GM21717 (cell line): ENCODE data around the gene NEDD4L.
"Not testable (repeated sequence)": the region's sequence is repeated elsewhere in the genome, so short reads cannot be mapped to it uniquely, and the experiment has no call there.

ENCODE experiments used
- ATAC-seq: cut with Tn5 transposase; IDR thresholded peaks from one replicate; pipeline ENCODE4 v1.9.1; 2021; ENCODE audit warnings: mild to moderate bottlenecking, moderate library complexity; ENCODE audit not compliant: unreplicated experiment

NEDD4L gene

DNA sequence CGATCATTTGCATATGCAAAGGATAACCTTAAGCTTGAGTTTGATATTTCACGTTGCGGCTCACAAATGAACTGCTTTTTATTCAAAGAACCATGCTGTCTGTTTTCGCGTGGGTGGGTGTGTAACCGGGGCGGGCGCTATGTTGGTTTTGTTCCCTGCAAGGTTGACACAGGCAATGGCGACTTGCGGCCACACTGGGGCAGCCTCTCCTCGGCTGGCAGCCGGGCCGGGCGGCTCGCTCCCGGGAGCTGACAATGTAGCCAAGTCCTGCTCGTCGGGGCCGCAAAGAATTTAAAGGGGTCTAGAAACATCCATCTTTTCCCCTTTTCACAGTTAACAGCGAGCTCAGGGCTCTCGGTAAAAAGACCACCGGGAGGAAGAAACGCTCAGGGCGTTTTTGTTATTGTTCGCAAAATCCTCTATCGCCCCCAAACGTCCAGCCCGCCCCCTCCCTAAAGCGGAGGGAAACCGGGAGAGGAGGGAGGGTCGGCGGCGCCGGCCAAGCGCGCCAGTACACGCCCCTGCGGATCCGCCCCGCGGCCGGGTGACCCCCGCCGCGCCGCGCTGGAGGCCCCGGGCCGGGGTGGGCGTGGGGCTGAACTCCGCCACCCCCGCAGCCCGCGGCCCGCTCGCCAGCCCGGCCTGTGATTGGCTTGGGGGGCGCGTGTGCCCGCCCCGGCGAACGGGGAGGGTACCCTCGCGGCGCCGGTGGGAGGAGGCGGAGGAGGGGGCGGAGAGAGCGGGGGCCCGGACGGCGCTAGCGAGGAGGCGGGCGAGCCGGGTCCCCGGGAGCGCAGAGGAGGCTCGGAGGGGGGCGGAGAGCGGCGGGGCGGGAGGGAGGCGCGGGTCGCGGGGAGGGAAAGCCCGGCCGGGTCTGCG lies at the start of gene NEDD4L:
Gene NEDD4L, plus strand, starts transcription at position 736 of the 879 bp plus-strand sequence. CDS start 435 bp downstream, outside the sequence.
- ATAC-seq: peak; percentile 79

GRCh38 chr18:57995331-57995730 lies 48.7 kb upstream of the NEDD4L start:
- ATAC-seq: no peak

- ATAC-seq: not testable (repeated sequence)
Observed at GRCh38 chr18:57996894-57997293, 47.1 kb upstream of the NEDD4L start.

DNA sequence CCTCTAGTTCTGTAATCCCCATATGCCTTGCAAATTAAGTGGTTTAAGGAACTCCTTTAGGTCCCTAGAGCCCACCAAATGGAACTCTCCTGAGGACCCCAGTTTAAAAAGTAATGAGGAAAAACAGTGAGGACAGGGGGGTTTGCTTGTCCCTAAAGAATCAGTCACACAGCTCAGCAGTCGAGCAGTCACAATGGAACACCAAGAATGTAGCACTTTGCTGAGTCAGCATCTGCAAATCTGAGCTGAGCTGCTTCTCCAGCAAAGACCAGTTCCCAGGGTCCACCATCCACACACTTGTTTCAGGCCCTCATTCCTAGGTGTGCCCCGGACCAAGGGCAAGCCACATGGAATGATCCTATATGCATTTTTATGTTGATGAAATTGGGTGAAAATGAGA lies 46.2 kb upstream of the NEDD4L start:
- no peak for ATAC-seq

DNA sequence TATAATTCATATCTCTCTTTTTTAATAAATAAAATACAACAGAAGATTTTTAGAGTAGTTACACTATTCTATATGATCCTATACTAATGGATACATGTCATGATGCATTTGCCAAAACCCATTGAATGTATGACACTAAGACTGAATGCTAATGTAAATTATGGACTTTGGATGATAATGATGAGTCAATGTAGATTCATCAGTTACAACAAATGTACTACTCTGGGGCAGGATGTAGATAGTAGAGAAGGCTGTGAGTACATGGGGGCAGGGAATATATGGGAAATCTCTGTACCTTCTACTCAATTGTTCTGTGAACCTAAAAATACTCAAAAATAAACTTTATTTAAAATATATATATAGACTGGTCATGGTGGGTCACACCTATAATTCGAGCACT lies 45.6 kb upstream of the NEDD4L start:
- no peak for ATAC-seq

DNA sequence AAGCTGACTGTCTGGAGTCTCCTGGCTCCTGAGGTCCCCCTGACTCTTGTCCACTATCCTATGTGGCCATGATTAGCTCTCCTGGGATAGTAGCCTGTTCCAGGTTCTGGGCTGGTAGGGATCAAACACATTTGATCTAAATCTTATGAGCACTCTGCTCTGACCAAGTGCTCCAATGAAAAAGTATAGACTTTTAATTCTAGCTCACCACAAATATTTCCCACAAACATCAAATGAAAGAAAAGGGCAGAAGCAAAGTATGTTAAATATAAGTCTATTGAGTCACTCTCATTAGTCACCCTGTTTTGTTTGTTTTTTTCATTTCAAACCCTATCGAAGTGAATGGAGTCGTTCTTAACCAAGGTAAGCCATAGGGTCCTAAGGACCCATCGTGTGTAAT lies 39.7 kb upstream of the NEDD4L start:
- no peak for ATAC-seq

GRCh38 chr18:58005011-58005410 lies 39.0 kb upstream of the NEDD4L start:
- ATAC-seq: no peak

GRCh38 chr18:58005885-58006523 lies 38.0 kb upstream of the NEDD4L start:
- no peak for ATAC-seq

DNA sequence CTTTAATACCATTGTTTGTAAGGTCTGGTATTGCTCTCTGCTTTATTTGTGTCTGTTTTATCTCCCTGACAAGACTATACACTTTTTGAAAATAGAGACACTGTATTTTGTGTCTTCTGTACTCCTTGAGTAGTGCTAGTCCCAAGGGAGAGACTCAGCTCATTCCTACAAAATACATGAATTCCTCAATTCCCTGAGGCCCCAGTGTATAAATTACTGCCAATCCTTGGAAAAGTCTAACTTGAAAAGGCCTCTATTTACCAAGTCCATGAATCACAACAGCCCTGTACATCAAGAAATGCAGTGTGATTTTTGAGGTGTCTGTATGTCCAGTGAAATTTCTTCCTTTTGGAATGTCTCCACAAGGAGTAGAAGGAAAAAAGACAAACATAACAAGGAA lies 34.9 kb upstream of the NEDD4L start:
- ATAC-seq: no peak

DNA sequence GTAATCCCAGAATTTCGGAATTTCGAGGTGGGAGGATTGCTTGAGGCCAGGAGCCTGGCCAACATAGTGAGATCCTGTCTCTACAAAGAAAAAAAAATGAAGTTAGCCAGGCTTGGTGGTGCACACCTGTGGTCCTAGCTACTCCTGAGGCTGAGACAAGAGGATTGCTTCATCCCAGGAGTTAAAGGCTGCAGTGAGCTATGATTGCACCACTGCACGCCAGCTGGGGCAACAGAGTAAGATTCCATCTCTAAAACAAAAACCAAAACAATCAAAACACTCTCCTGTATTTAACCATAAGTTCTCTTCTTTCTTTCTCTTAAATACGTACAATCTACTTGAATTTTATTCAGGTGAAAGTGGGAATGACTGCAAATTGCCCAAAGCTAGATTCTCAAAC lies 33.8 kb upstream of the NEDD4L start:
- ATAC-seq: no peak

DNA sequence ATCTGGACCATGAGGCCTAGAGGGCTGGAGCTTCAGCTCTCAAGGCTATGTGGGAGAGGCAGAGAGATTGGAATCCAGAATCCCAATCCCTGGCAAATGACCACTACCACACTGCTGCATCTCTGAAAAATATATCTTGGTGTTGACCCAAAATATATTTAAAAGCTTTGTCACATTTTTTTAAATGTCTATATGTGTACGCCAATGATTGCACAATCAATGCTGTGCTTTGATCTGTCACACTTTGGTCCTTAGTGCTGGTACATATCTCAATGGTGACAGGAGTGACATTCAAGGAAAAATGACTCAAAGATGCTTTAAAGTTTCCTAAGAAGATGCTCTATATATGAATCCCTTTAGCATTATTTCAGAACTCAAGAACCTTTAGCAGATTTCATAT lies 31.7 kb upstream of the NEDD4L start:
- ATAC-seq: no peak

- no peak for ATAC-seq
Observed at GRCh38 chr18:58013241-58014211, 30.5 kb upstream of the NEDD4L start.

- ATAC-seq: peak; percentile 100
Observed at GRCh38 chr18:58015065-58015780, 28.8 kb upstream of the NEDD4L start.

DNA sequence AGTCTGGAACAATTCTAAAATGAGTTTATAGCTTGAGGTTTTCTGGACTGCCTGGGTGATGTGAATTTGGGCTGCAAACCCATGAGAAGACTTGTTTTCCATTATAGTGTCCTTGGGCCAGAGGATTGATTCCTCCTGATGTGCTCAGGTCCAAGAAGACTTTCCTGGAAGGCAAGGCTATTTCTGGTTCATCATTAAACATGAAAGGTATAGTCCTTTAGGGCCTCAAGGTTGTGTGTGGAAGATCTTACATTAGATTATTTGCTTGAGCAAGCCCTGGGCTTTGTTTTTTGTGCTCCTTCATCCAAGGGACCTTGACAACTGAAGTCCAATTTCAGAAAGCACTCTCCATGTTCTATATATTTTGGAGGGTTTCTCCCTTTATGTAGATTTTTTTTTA lies 26.8 kb upstream of the NEDD4L start:
- ATAC-seq: no peak

GRCh38 chr18:58020567-58021107 lies 23.4 kb upstream of the NEDD4L start:
- ATAC-seq: no peak

DNA sequence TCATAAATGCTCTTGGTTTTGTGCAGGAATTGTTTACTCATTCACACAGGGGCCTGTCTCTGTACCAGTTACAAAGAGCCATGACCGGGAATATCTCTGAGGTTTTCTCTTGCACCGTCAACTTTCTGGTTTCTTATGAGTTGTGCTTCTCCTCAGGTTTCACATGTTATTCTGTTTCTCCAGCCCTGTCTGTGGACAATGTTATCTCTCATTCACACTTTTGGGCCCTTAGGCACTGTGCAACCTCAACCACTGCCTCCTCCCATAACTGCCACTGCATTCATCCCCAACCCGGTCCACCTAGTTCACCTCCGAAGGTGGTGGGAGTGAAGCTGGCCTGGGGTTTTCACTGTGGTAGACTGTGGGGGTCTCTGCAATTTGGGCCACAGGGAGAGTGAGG lies 22.5 kb upstream of the NEDD4L start:
- ATAC-seq: no peak

GRCh38 chr18:58023108-58023507 lies 20.9 kb upstream of the NEDD4L start:
- no peak for ATAC-seq

GRCh38 chr18:58024139-58024538 lies 19.9 kb upstream of the NEDD4L start:
- ATAC-seq: no peak

DNA sequence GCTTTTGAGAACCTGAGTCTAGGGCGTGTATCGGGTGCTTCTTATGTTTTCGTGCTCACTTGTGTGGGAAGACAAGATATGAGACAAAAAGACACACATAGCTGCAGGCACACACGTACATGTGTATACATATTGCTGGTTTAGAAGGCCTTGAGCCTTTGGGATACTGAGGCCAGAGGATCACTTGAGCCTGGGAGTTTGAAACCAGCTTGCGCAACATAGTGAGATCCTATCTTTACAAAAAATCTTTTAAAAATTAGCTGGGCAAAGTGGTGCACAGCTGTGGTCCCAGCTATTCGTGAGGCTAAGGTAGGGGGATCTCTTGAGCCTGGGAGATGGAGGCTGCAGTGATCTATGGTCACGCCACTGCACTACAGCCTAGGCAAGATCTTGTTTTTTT lies 18.8 kb upstream of the NEDD4L start:
- no peak for ATAC-seq

DNA sequence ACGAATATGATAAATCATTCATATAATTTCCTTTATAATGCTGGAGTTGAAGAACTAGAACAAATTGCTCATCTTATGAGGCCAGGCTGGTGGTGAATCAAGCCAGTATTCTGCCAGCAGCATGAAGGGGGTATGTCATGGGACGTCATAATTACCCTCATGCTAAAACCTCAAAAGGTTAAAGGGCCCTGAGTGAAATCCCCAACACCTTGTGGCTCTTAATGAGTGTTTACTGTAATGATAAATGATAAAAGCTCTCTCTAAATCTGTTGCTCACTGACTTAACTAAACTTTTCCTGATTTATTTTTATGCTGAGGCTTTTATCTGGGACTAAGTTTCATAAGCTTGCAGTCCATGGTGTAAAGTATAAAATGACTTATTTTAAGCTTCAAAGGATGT lies 18.3 kb upstream of the NEDD4L start:
- no peak for ATAC-seq
